HUES64 (cell line): ENCODE results near the gene SERPINA3.
"Not testable (repeated sequence)": the region's sequence is repeated elsewhere in the genome, so short reads cannot be mapped to it uniquely, and the experiment has no call there.

Source experiments
- H3K27ac ChIP-seq: 2 replicates; pipeline ENCODE4 v1.7.0; 2013; ENCODE audit warnings: low read depth, low read length, inconsistent platforms
- H3K27me3 ChIP-seq: 2 replicates; pipeline ENCODE4 v1.6.1; 2013; ENCODE audit warnings: mild to moderate bottlenecking, low read length; ENCODE audit not compliant: insufficient read depth
- H3K36me3 ChIP-seq: 2 replicates; pipeline ENCODE4 v1.6.1; 2013; ENCODE audit warnings: mild to moderate bottlenecking, low read length; ENCODE audit not compliant: insufficient read depth
- H3K4me1 ChIP-seq: 2 replicates; pipeline ENCODE4 v1.6.1; 2013; ENCODE audit warnings: mild to moderate bottlenecking, low read length, moderate library complexity; ENCODE audit not compliant: insufficient read depth
- H3K4me3 ChIP-seq: 2 replicates; pipeline ENCODE4 v1.5.1; 2013; ENCODE audit warnings: mild to moderate bottlenecking, low read length, moderate library complexity
- H3K9ac ChIP-seq: 2 replicates; pipeline ENCODE4 v1.6.1; 2013; ENCODE audit warnings: mild to moderate bottlenecking, low read depth, low read length
- H3K9me3 ChIP-seq: 2 replicates; pipeline ENCODE4 v1.6.1; 2013; ENCODE audit warnings: low read depth, low read length; ENCODE audit not compliant: insufficient read depth
- WGBS: fragments of 150-250, 120-280 bp; methylation state at CpG from one replicate; pipeline ENCODE4 v1.1.7; 2013; ENCODE audit warnings: missing lambda C conversion rate; 5-methylcytosine and 5-hydroxymethylcytosine counted together

Gene SERPINA3

DNA sequence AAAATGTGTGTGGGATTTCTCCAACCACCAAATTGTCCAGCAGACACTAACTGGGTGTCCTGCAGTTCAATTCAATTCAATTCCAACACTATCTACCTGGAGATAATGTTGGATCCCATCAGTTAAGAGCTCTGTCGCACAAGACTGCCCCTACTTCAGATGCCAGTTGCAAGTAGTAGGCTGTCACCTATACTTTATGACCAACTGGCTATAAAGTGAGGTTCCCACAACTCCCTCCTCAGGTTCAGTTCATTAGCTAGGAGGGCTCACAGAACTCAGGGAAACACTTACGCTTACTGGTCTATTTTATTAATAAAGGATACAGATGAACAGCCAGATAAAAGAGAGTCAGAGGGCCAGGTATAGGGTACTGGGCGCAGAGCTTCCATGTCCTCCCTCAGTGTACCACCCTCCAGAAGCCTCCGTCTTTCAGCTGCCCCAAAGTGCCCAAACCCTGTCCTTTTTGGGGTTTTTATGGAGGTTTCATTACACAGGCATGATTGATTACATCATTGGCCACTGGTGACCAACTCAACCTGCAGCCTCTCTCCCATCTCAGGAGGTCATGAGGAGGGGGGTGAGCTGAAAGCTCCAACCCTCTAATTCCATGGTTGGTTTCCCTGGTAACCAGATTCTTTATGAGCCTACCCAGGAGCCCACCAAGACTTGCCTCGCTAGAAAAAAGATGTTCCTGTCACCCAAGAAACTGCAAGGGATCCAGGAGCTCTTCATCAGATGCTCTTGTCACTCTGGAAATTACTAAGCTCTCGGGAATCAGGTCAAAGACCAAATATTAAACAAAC is 38.5 kb upstream of the SERPINA3 start:
- Histone ChIP-seq H3K9me3 (no peaks in the 10 kb centered on the region), H3K9ac (no peak overlapping the region), H3K36me3 (no peaks in the 10 kb centered on the region), H3K27me3 (no peaks in the 10 kb centered on the region), H3K4me3 (no peak overlapping the region), H3K4me1 (no peaks in the 10 kb centered on the region), H3K27ac (no peak overlapping the region)
- WGBS = 97% methylated on average over 6 of the region's 6 CpGs

GRCh38 chr14:94574336-94574735 is 37.9 kb upstream of the SERPINA3 start:
- Histone ChIP-seq H3K9me3 (no peaks in the 10 kb centered on the region), H3K27ac (no peak overlapping the region), H3K27me3 (no peaks in the 10 kb centered on the region), H3K9ac (no peak overlapping the region), H3K36me3 (no peaks in the 10 kb centered on the region), H3K4me3 (no peak overlapping the region), H3K4me1 (no peaks in the 10 kb centered on the region)
- 95% methylated on average over 3 of the region's 3 CpGs for WGBS

DNA sequence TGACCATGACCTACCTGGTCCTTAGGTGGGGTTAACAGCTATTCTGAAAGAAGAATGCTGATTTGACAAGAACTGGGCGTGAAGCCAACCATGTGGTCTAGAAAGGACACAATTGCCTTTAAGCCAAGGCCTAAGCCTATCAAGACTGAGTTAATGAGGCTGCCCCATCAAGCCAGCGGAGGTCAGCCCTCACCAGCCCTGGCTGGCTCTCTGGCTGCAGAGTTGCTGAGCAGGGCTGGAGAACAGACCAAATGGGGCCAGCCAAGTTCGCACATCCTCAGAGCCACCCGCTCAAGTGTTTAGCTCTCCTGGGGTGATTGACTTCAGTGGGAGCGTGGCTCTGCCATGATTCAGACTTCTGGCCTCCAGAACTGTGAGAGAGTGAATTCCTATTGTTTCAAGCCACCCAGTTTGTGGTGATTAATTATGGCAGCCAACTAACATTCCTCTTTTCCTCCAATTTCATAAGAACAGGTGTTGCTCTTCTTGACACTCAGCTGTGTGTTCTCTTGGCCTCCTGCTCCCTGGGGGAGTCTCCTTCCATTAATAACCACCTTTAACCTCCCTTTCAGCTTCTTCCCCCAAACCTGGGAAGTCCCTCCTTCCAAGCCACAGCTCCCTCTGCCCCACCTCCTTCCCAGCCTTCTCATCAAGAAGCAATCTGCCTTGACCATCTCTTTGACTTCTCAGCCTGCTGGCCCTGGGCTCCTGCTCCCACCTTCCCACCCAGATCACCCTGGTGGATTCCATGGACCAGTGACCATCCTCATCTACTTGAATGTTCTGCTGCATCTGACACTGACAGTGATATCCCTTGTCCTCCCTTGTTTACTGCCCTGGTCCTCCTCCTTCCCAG is 36.2 kb upstream of the SERPINA3 start:
- Histone ChIP-seq H3K27ac (no peak overlapping the region), H3K4me3 (no peak overlapping the region), H3K36me3 (no peaks in the 10 kb centered on the region), H3K27me3 (no peaks in the 10 kb centered on the region), H3K9ac (no peak overlapping the region), H3K9me3 (no peaks in the 10 kb centered on the region), H3K4me1 (no peaks in the 10 kb centered on the region)
- WGBS = 87% methylated on average over 5 of the region's 5 CpGs

GRCh38 chr14:94577472-94577871 is 34.7 kb upstream of the SERPINA3 start:
- not testable (repeated sequence) for H3K4me1 ChIP-seq, H3K9ac ChIP-seq, H3K27ac ChIP-seq, H3K9me3 ChIP-seq, H3K36me3 ChIP-seq, H3K4me3 ChIP-seq, H3K27me3 ChIP-seq

- Histone ChIP-seq H3K27ac (no peak overlapping the region), H3K36me3 (no peaks in the 10 kb centered on the region), H3K27me3 (no peaks in the 10 kb centered on the region), H3K9me3 (peaks cover 6% of the 10 kb centered on the region; the same call in 1 of the 2 replicates), H3K4me3 (no peak overlapping the region), H3K9ac (no peak overlapping the region), H3K4me1 (no peaks in the 10 kb centered on the region)
- 94% methylated on average over 6 of the region's 6 CpGs for WGBS
Observed at GRCh38 chr14:94578712-94579111, 33.5 kb upstream of the SERPINA3 start.

DNA sequence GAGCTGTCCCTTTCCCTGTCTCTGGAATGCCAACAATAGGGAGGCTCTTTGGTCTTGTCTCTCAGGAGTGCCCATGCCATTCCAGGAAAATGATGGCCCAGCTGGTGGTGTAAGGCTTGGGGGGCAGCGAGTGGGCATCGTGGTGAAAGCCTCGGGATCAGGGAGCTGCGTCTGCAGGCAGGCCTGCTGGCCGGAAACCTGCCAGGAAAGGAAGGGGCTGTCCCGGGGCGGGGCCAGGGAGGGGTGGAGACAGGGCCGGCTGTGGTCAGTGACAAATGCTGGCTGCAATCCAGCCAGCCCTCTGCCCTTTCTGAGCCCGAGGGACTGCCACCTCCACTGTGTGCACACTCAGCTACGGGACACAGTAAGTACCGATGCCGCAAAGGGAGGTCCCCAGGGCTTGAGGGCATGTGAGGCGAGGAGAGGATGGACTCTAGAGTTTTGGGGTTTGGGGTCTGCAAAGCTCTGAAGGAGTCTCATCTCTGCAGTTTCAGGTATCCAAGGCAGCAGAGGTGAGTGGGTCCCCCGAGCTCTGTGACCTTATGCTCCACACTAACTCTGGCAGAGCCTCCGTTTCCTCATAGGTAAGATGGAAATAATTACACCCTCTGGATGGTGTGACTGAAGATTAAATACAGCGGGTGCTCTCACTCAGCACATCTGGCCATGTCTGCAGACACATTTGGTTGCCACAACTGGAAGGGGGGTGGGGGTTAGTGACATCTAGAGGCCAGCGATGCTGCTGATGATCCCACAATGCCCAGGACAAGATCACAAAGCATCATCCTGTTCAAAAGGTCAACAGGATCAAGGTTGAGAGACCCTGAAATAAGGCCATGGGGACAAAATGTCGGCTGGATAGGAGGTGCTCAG is 30.8 kb upstream of the SERPINA3 start, which contains the start of gene SERPINA5:
Gene SERPINA5 (plus strand): TSS at position 300 of the 873 bp plus-strand sequence. CDS start 5,937 bp downstream, outside the sequence.
- no peaks in the 10 kb centered on the region for H3K4me1 ChIP-seq
- no peaks in the 10 kb centered on the region for H3K36me3 ChIP-seq
- H3K9ac ChIP-seq = no peak within 1 kb of the TSS
- no peaks in the 10 kb centered on the region for H3K27me3 ChIP-seq
- WGBS = 79% methylated on average over 18 of the region's 18 CpGs
- H3K9me3 ChIP-seq = peaks cover 10% of the 10 kb centered on the region; the same call in 1 of the 2 replicates
- H3K4me3 ChIP-seq = no peak within 1 kb of the TSS
- H3K27ac ChIP-seq = no peak within 1 kb of the TSS

- Histone ChIP-seq H3K4me1 (no peaks in the 10 kb centered on the region), H3K9me3 (peaks cover 10% of the 10 kb centered on the region; the same call in 1 of the 2 replicates), H3K36me3 (no peaks in the 10 kb centered on the region), H3K4me3 (no peak overlapping the region), H3K9ac (no peak overlapping the region), H3K27me3 (no peaks in the 10 kb centered on the region), H3K27ac (no peak overlapping the region)
- 95% methylated on average over 7 of the region's 7 CpGs for WGBS
Observed at GRCh38 chr14:94582199-94582750, 29.9 kb upstream of the SERPINA3 start.

DNA sequence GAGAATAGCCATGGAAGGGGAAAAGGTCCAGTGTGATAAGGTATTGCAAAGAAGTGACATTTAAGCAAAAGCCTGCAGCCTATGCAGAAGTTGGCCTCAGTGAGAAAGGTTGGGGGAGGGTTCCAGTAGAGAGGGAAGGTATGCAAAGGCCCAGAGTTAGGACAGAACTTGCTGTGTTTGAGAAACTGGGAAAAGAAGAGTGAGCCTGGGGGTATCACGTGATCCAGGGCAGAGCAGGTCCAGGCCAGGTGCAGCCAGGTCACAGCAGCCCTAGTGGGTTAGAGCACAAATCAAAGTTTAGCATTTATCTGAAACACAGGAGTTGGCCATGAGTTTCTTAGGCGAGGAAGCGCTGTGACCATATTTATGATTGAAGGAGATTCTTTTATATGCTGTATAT is 29.3 kb upstream of the SERPINA3 start:
- Histone ChIP-seq H3K9ac (no peak overlapping the region), H3K9me3 (peaks cover 10% of the 10 kb centered on the region; the same call in 1 of the 2 replicates), H3K27me3 (no peaks in the 10 kb centered on the region), H3K27ac (no peak overlapping the region), H3K36me3 (no peaks in the 10 kb centered on the region), H3K4me1 (no peaks in the 10 kb centered on the region), H3K4me3 (no peak overlapping the region)
- 92% methylated on average over 3 of the region's 3 CpGs for WGBS

- Histone ChIP-seq H3K9me3 (peaks cover 10% of the 10 kb centered on the region; the same call in 1 of the 2 replicates), H3K9ac (no peak overlapping the region), H3K36me3 (no peaks in the 10 kb centered on the region), H3K4me3 (no peak overlapping the region), H3K4me1 (no peaks in the 10 kb centered on the region), H3K27me3 (no peaks in the 10 kb centered on the region), H3K27ac (no peak overlapping the region)
- 97% methylated on average over 4 of the region's 4 CpGs for WGBS
Observed at GRCh38 chr14:94583557-94583956, 28.6 kb upstream of the SERPINA3 start.

- H3K27me3 ChIP-seq = no peaks in the 10 kb centered on the region
- H3K4me3 ChIP-seq = no peak overlapping the region
- no peak overlapping the region for H3K9ac ChIP-seq
- peaks cover 10% of the 10 kb centered on the region; the same call in 1 of the 2 replicates for H3K9me3 ChIP-seq
- H3K4me1 ChIP-seq = no peaks in the 10 kb centered on the region
- WGBS = 63% methylated on average over 5 of the region's 5 CpGs
- no peaks in the 10 kb centered on the region for H3K36me3 ChIP-seq
- H3K27ac ChIP-seq = no peak overlapping the region
Observed at GRCh38 chr14:94584591-94585280, 27.5 kb upstream of the SERPINA3 start.
